Measurements from ENCODE around the gene PIM3. TPM values are rescaled to one million over a fixed set of nuclear protein-coding genes. Genes with fewer than 3 reads are reported as not detected.

PIM3 gene
- total RNA-seq, 1 experiment from 2014 or later: 42.9 TPM

- peaks cover 51% of the 10 kb centered on the region for H3K27me3 Mint-ChIP-seq (ENCODE audit: low read depth)
- H3K9me3 Mint-ChIP-seq: no peaks in the 10 kb centered on the region
- no peak overlapping the region for H3K27ac Mint-ChIP-seq
- ATAC-seq (no peak), DNase-seq (ENCODE audit: low spot score) (no peak)
- no peak for TF ChIP-seq ZNF232 (CRISPR knock-in tag; IDR thresholded peaks at IDR 0.05)
- no peak for TF ChIP-seq TP53 (CRISPR knock-in tag; IDR thresholded peaks at IDR 0.05)
- TF ChIP-seq PRRX2 (CRISPR knock-in tag; IDR thresholded peaks at IDR 0.05): no peak
- TF ChIP-seq E2F4 (CRISPR knock-in tag; IDR thresholded peaks at IDR 0.05; ENCODE audit: borderline replicate concordance, low read depth): no peak
- no peak for TF ChIP-seq ZNF396 (CRISPR knock-in tag; IDR thresholded peaks at IDR 0.05; ENCODE audit: borderline replicate concordance)
- no peak for TF ChIP-seq ATF1 (CRISPR knock-in tag; IDR thresholded peaks at IDR 0.05)
- TF ChIP-seq ZNF512 (CRISPR knock-in tag; IDR thresholded peaks at IDR 0.05; ENCODE audit: borderline replicate concordance): no peak
- no peak for TF ChIP-seq ATF2 (CRISPR knock-in tag; IDR thresholded peaks at IDR 0.05; ENCODE audit: borderline replicate concordance, low read depth)
- no peak for TF ChIP-seq ZNF532 (CRISPR knock-in tag; IDR thresholded peaks at IDR 0.05; ENCODE audit: borderline replicate concordance)
- H3K4me3 Mint-ChIP-seq: peak overlapping the region; percentile 65
- POLR2A ChIA-PET: no interaction called here
- H3K36me3 Mint-ChIP-seq: no peaks in the 10 kb centered on the region
- H3K4me1 Mint-ChIP-seq: peaks cover 16% of the 10 kb centered on the region
- CTCF ChIA-PET: interaction anchor here (0.8 to 4.1 kb wide), 5 partner anchors 16 to 48 kb away, joined by 3 to 25 read pairs (median 6); no protein-coding TSS in a partner anchor
Measured at GRCh38 chr22:50011447-50012210, 51.1 kb downstream of the PIM3 start.

GRCh38 chr22:50012211-50013181 is 51.9 kb downstream of the PIM3 start, which contains the start of gene IL17REL:
Gene IL17REL (minus strand): TSS chr22:50012765. CDS start chr22:50012646, 119 bp downstream.
- TF ChIP-seq ERG (CRISPR knock-in tag; IDR thresholded peaks at IDR 0.05): no peak
- no peak for TF ChIP-seq ZSCAN18 (CRISPR knock-in tag; IDR thresholded peaks at IDR 0.05)
- TF ChIP-seq MAX (CRISPR knock-in tag; IDR thresholded peaks at IDR 0.05): no peak
- no peak for TF ChIP-seq ZNF317 (CRISPR knock-in tag; IDR thresholded peaks at IDR 0.05; ENCODE audit: borderline replicate concordance, low read depth)
- TF ChIP-seq GRHL2 (CRISPR knock-in tag; IDR thresholded peaks at IDR 0.05; ENCODE audit: insufficient replicate concordance, severe bottlenecking): no peak
- no peak for TF ChIP-seq E2F1 (CRISPR knock-in tag; IDR thresholded peaks at IDR 0.05)
- no peak for TF ChIP-seq SMAD3 (CRISPR knock-in tag; IDR thresholded peaks at IDR 0.05; ENCODE audit: borderline replicate concordance)
- TF ChIP-seq FOXP1 (CRISPR knock-in tag; IDR thresholded peaks at IDR 0.05; ENCODE audit: borderline replicate concordance): no peak
- TF ChIP-seq ESRRA (CRISPR knock-in tag; IDR thresholded peaks at IDR 0.05; ENCODE audit: borderline replicate concordance): no peak
- no peak for ATAC-seq

More at GRCh38 chr22:50012211-50013181, 51.9 kb downstream of the PIM3 start, which contains the start of gene IL17REL:
- Mint-ChIP-seq H3K4me3 (peak within 1 kb of the TSS; percentile 65), H3K27ac (no peak within 1 kb of the TSS), H3K9me3 (no peaks in the 10 kb centered on the region), H3K36me3 (no peaks in the 10 kb centered on the region), H3K27me3 (ENCODE audit: low read depth) (peaks cover 52% of the 10 kb centered on the region), H3K4me1 (peaks cover 16% of the 10 kb centered on the region)
- POLR2A ChIA-PET: interaction anchor here (1.1 kb wide), 1 partner anchor 174 kb away, joined by 3 read pairs; no protein-coding TSS in a partner anchor
- CTCF ChIA-PET: interaction anchor here (1.1 to 4.1 kb wide), 4 partner anchors 18 to 47 kb away, joined by 4 to 25 read pairs (median 10); no protein-coding TSS in a partner anchor
- DNase-seq (ENCODE audit: low spot score): no peak
